Spleen (tissue), 11 donors: Measurements from ENCODE around the gene NEK10. TPM values are rescaled to one million over a fixed set of nuclear protein-coding genes. Genes with fewer than 3 reads are reported as not detected.

ENCODE experiments used
- DNase-seq: peaks from one replicate; pipeline ENCODE4 v3.0.0-alpha.2; 2020
- H3K27ac ChIP-seq, 8 donors: fragments of 200-600 bp; sonication (generic) in 7 of 8; 1 replicate in 4 of 8; 2 replicates in 4 of 8; pipeline versions ENCODE4 v1.5.0 to v1.8.0; 2016 to 2021; ENCODE audit warnings: inconsistent platforms in 4 of 8, mild to moderate bottlenecking in 4 of 8, moderate library complexity in 1 of 8
- H3K27me3 ChIP-seq, 7 donors: fragments of 200-600 bp; sonication (generic) in 6 of 7; replicated peaks in 1 of 7; 1 replicate in 4 of 7; 2 replicates in 3 of 7; pipeline versions ENCODE4 v1.5.0 to v1.8.0; 2016 to 2021; ENCODE audit warnings: inconsistent platforms in 3 of 7, mild to moderate bottlenecking in 1 of 7
- H3K36me3 ChIP-seq, 6 donors: fragments of 200-600 bp; sonication (generic) in 5 of 6; 1 replicate in 4 of 6; 2 replicates in 2 of 6; pipeline versions ENCODE4 v1.5.0 to v1.8.0; 2016 to 2021; ENCODE audit warnings: inconsistent platforms in 2 of 6
- H3K4me1 ChIP-seq, 6 donors: fragments of 200-600 bp; sonication (generic) in 5 of 6; 1 replicate in 3 of 6; 2 replicates in 3 of 6; pipeline versions ENCODE4 v1.5.0 to v1.8.0; 2016 to 2021; ENCODE audit warnings: inconsistent platforms in 3 of 6
- H3K4me3 ChIP-seq, 8 donors: fragments of 200-600 bp; sonication (generic) in 7 of 8; 1 replicate in 4 of 8; 2 replicates in 4 of 8; pipeline versions ENCODE4 v1.5.0 to v1.8.0; 2016 to 2021; ENCODE audit warnings: inconsistent platforms in 4 of 8, mild to moderate bottlenecking in 4 of 8, moderate library complexity in 2 of 8
- H3K9me3 ChIP-seq, 8 donors: fragments of 200-600 bp; sonication (generic) in 7 of 8; 1 replicate in 4 of 8; 2 replicates in 4 of 8; pipeline versions ENCODE4 v1.5.0 to v1.8.0; 2016 to 2021; ENCODE audit warnings: inconsistent platforms in 4 of 8
- CTCF ChIP-seq, 11 experiments: fragments of 200-600 bp in 7 of 11; fragments of 450-650 bp in 4 of 11; sonication (generic) in 4 of 11; IDR thresholded peaks in 8 of 11; conservative IDR thresholded peaks in 3 of 11; 1 replicate in 7 of 11; 2 replicates in 4 of 11; pipeline versions ENCODE4 v1.4.0 to v1.8.0; 2016 to 2021; ENCODE audit warnings: antibody characterized with exemption in 11 of 11, inconsistent platforms in 4 of 11, mild to moderate bottlenecking in 1 of 11
- POLR2A ChIP-seq, 3 donors: fragments of 450-650 bp; IDR thresholded peaks; one replicate each; pipeline ENCODE4 v1.5.1; 2017; ENCODE audit warnings: antibody characterized with exemption in 3 of 3, mild to moderate bottlenecking in 1 of 3
- POLR2AphosphoS5 ChIP-seq, 3 donors: sonication (generic); formaldehyde crosslinking; IDR thresholded peaks; one replicate each; pipeline ENCODE4 v1.5.1; 2017; ENCODE audit warnings: antibody characterized with exemption in 3 of 3
- WGBS, 5 donors: extraction: QIAGEN DNeasy Blood & Tissue Kit in 3 of 5; methylation state at CpG; one replicate each; pipeline versions ENCODE4 v1.1.5 to v1.1.7; 2013 to 2018; 5-methylcytosine and 5-hydroxymethylcytosine counted together
- intact Hi-C: fragments of 100-400 bp; cut with DNase I; formaldehyde crosslinking; loops from one replicate; pipeline ENCODE4 v1.15.0; 2023; ENCODE audit warnings: low total_unique reads
- polyA plus RNA-seq, 3 donors: library from polyadenylated mRNA; stranded (reverse); fragments of 200-250 nt; gene quantifications; one replicate each; pipeline ENCODE4 v1.2.1, GENCODE V29; 2013
- total RNA-seq, 7 donors: library from RNA; depleted of rRNA in 3 of 7; stranded (reverse); fragments of >200 nt in 3 of 7; fragmentation: NEBNext Ultra II Directional in 4 of 7; extraction: Animal tissue kit (Norgen Biotek cat#: 25700) in 4 of 7; gene quantifications; one replicate each; pipeline versions ENCODE4 v1.1.0 to v1.2.1, GENCODE V29; 2016 to 2021
- donor health status: healthy with polysubstance abuse.
- donor health status: DM: no; HTN: no; CAD: no; lungs with moderate emphysema.
- donor health status: DM: no; HTN: no; CAD: no.
- donor health status: Bipolar disorder and iron deficiency.
- donor health status: healthy.
- donor health status: DM: no; HTN: no; CAD: no.
- donor health status: DM: yes; HTN: yes; CAD: no.

Gene NEK10
- total and polyA plus RNA-seq, 10 donors = 0.29 to 4.1 (median 1.7) TPM

- DNase-seq = no peak
- intact Hi-C loops = no loop called here
- H3K27me3 ChIP-seq = no peaks in the 10 kb centered on the region
- H3K27ac ChIP-seq = no peak overlapping the region
- WGBS, 5 donors = 71 to 84% (median 77%) methylated on average over 3 of the region's 3 CpGs
- peaks cover 0 to 3% (median under 1%) of the 10 kb centered on the region in 8 donors for H3K9me3 ChIP-seq
- H3K36me3 ChIP-seq = no peaks in the 10 kb centered on the region
- TF ChIP-seq CTCF (IDR thresholded peaks at IDR 0.05 in 8 of 11, conservative IDR thresholded peaks at IDR 0.05 in 3 of 11) (no peak), POLR2AphosphoS5 (IDR thresholded peaks at IDR 0.05) (no peak), POLR2A (IDR thresholded peaks at IDR 0.05) (no peak)
- no peak overlapping the region for H3K4me3 ChIP-seq
- H3K4me1 ChIP-seq = no peaks in the 10 kb centered on the region
Measured at GRCh38 chr3:27146786-27147185, 222.4 kb downstream of the NEK10 start.

- WGBS, 5 donors = 87 to 93% (median 90%) methylated on average over 3 of the region's 3 CpGs
Measured at GRCh38 chr3:27145719-27146118, 223.5 kb downstream of the NEK10 start.

GRCh38 chr3:27141668-27142067, 227.5 kb downstream of the NEK10 start:
- TF ChIP-seq CTCF (IDR thresholded peaks at IDR 0.05 in 8 of 11, conservative IDR thresholded peaks at IDR 0.05 in 3 of 11) (no peak), POLR2AphosphoS5 (IDR thresholded peaks at IDR 0.05) (no peak), POLR2A (IDR thresholded peaks at IDR 0.05) (no peak)
- H3K4me1 ChIP-seq = no peaks in the 10 kb centered on the region

More at GRCh38 chr3:27145719-27146118, 223.5 kb downstream of the NEK10 start:
- DNase-seq = no peak
- Histone ChIP-seq H3K36me3 (no peaks in the 10 kb centered on the region), H3K27me3 (no peaks in the 10 kb centered on the region), H3K27ac (no peak overlapping the region), H3K4me1 (no peaks in the 10 kb centered on the region), H3K9me3 (peaks cover 0 to 12% (median 11%) of the 10 kb centered on the region in 8 donors), H3K4me3 (no peak overlapping the region)
- no peak for TF ChIP-seq POLR2AphosphoS5 (IDR thresholded peaks at IDR 0.05)
- TF ChIP-seq POLR2A (IDR thresholded peaks at IDR 0.05) = no peak
- no peak for TF ChIP-seq CTCF (IDR thresholded peaks at IDR 0.05 in 8 of 11, conservative IDR thresholded peaks at IDR 0.05 in 3 of 11)
- intact Hi-C loops = no loop called here

GRCh38 chr3:27138562-27138961, 230.6 kb downstream of the NEK10 start:
- no peak for DNase-seq
- no peaks in the 10 kb centered on the region for H3K36me3 ChIP-seq
- intact Hi-C loops = no loop called here

More at GRCh38 chr3:27141668-27142067, 227.5 kb downstream of the NEK10 start:
- Histone ChIP-seq H3K4me3 (no peak overlapping the region), H3K36me3 (no peaks in the 10 kb centered on the region), H3K9me3 (peaks cover 0 to 14% (median 11%) of the 10 kb centered on the region in 8 donors), H3K27me3 (no peaks in the 10 kb centered on the region), H3K27ac (no peak overlapping the region)
- intact Hi-C loops = no loop called here
- no peak for DNase-seq

More at GRCh38 chr3:27138562-27138961, 230.6 kb downstream of the NEK10 start:
- Histone ChIP-seq H3K27me3 (no peaks in the 10 kb centered on the region), H3K4me3 (no peak overlapping the region), H3K9me3 (peaks cover 0 to 14% (median 11%) of the 10 kb centered on the region in 8 donors), H3K4me1 (peaks cover 0 to 3% (median 0%) of the 10 kb centered on the region in 6 donors), H3K27ac (no peak overlapping the region)
- TF ChIP-seq POLR2A (IDR thresholded peaks at IDR 0.05) (no peak), CTCF (IDR thresholded peaks at IDR 0.05 in 8 of 11, conservative IDR thresholded peaks at IDR 0.05 in 3 of 11) (no peak), POLR2AphosphoS5 (IDR thresholded peaks at IDR 0.05) (no peak)
